ENCODE results near the gene MAPK7. TPM values are rescaled to one million over a fixed set of nuclear protein-coding genes. Genes with fewer than 3 reads are reported as not detected.

MAPK7 gene
- total and polyA plus RNA-seq, 2 experiments from 2014 or later = 26.1 to 49.0 TPM

- H3K4me2 ChIP-seq = no peak overlapping the region
- WGBS (ENCODE audit: low lambda C conversion rate, missing lambda C conversion rate) = 81% methylated on average over 6 of the region's 6 CpGs
- TF ChIP-seq EZH2phosphoT487 (IDR thresholded peaks at IDR 0.05; ENCODE audit: low read depth, severe bottlenecking, unreplicated experiment) (no peak), CTCF (IDR thresholded peaks at IDR 0.05; ENCODE audit: poor library complexity) (no peak), EZH2 (IDR thresholded peaks at IDR 0.05; ENCODE audit: borderline replicate concordance) (no peak)
Observed at GRCh38 chr17:19354748-19355147, 23.6 kb upstream of the MAPK7 start.

DNA sequence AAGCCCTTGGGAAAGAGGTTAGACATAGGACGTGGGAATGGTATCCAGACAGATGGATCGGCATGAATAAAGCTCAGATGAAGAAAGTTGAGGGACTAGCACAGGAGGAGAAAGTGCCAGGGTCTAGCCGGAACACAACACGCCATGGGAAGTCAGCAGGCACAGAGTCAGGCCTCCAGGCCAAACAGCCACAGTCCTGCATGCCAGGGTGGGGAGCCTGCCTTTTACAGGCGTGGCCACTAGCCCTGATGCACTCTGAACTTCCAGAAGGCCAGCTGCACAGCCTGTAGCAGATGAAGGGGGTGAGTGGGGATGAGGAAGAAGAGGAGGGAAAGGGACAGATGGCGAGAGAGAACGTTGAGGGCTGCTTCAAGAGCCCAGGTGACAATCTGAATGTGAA lies 20.9 kb upstream of the MAPK7 start:
- Histone ChIP-seq H3K4me1 (ENCODE audit: insufficient read depth) (peaks cover 5% of the 10 kb centered on the region), H3K9me2 (replicated peaks; ENCODE audit: insufficient read depth) (no peaks in the 10 kb centered on the region), H3K79me2 (peaks cover 7% of the 10 kb centered on the region), H3K36me3 (replicated peaks; ENCODE audit: insufficient read depth, low read depth) (no peaks in the 10 kb centered on the region), H3K4me3 (no peak overlapping the region), H2AFZ (no peak overlapping the region), H3K27me3 (no peaks in the 10 kb centered on the region), H3K27ac (no peak overlapping the region), H4K20me1 (ENCODE audit: insufficient read depth, poor library complexity, severe bottlenecking) (no peaks in the 10 kb centered on the region), H3K4me2 (no peak overlapping the region), H3K9me3 (ENCODE audit: low read depth) (no peaks in the 10 kb centered on the region)
- 96% methylated on average over 7 of the region's 7 CpGs for WGBS (ENCODE audit: low lambda C conversion rate, missing lambda C conversion rate)
- DNase-seq (ENCODE audit: low spot score) = no peak
- TF ChIP-seq EZH2phosphoT487 (IDR thresholded peaks at IDR 0.05; ENCODE audit: low read depth, severe bottlenecking, unreplicated experiment) = no peak
- TF ChIP-seq EZH2 (IDR thresholded peaks at IDR 0.05; ENCODE audit: borderline replicate concordance) = no peak
- TF ChIP-seq CTCF (IDR thresholded peaks at IDR 0.05; ENCODE audit: poor library complexity) = no peak

More at GRCh38 chr17:19354748-19355147, 23.6 kb upstream of the MAPK7 start:
- Histone ChIP-seq H3K27ac (no peak overlapping the region), H3K36me3 (replicated peaks; ENCODE audit: insufficient read depth, low read depth) (no peaks in the 10 kb centered on the region), H3K9me3 (ENCODE audit: low read depth) (no peaks in the 10 kb centered on the region), H4K20me1 (ENCODE audit: insufficient read depth, poor library complexity, severe bottlenecking) (no peaks in the 10 kb centered on the region), H2AFZ (no peak overlapping the region), H3K9me2 (replicated peaks; ENCODE audit: insufficient read depth) (no peaks in the 10 kb centered on the region), H3K4me1 (ENCODE audit: insufficient read depth) (no peaks in the 10 kb centered on the region), H3K4me3 (no peak overlapping the region), H3K27me3 (no peaks in the 10 kb centered on the region), H3K79me2 (no peaks in the 10 kb centered on the region)
- DNase-seq (ENCODE audit: low spot score) = no peak

- TF ChIP-seq EZH2phosphoT487 (IDR thresholded peaks at IDR 0.05; ENCODE audit: low read depth, severe bottlenecking, unreplicated experiment) (no peak), CTCF (IDR thresholded peaks at IDR 0.05; ENCODE audit: poor library complexity) (no peak), EZH2 (IDR thresholded peaks at IDR 0.05; ENCODE audit: borderline replicate concordance) (no peak)
- Histone ChIP-seq H4K20me1 (ENCODE audit: insufficient read depth, poor library complexity, severe bottlenecking) (no peaks in the 10 kb centered on the region), H3K27me3 (no peaks in the 10 kb centered on the region)
Observed at GRCh38 chr17:19357761-19358160, 20.5 kb upstream of the MAPK7 start.

GRCh38 chr17:19359151-19359550 lies 19.1 kb upstream of the MAPK7 start:
- no peak overlapping the region for H3K4me2 ChIP-seq
- no peaks in the 10 kb centered on the region for H3K9me3 ChIP-seq (ENCODE audit: low read depth)
- no peak overlapping the region for H3K27ac ChIP-seq
- no peak overlapping the region for H2AFZ ChIP-seq
- H3K9me2 ChIP-seq (replicated peaks; ENCODE audit: insufficient read depth) = no peaks in the 10 kb centered on the region
- no peak for DNase-seq (ENCODE audit: low spot score)
- no peak overlapping the region for H3K4me3 ChIP-seq
- peaks cover 7% of the 10 kb centered on the region for H3K79me2 ChIP-seq
- no peaks in the 10 kb centered on the region for H4K20me1 ChIP-seq (ENCODE audit: insufficient read depth, poor library complexity, severe bottlenecking)
- no peaks in the 10 kb centered on the region for H3K36me3 ChIP-seq (replicated peaks; ENCODE audit: insufficient read depth, low read depth)
- no peaks in the 10 kb centered on the region for H3K27me3 ChIP-seq
- WGBS (ENCODE audit: low lambda C conversion rate, missing lambda C conversion rate) = 91% methylated on average over 7 of the region's 7 CpGs
- H3K4me1 ChIP-seq (ENCODE audit: insufficient read depth) = peaks cover 12% of the 10 kb centered on the region
- TF ChIP-seq EZH2 (IDR thresholded peaks at IDR 0.05; ENCODE audit: borderline replicate concordance) (no peak), CTCF (IDR thresholded peaks at IDR 0.05; ENCODE audit: poor library complexity) (no peak), EZH2phosphoT487 (IDR thresholded peaks at IDR 0.05; ENCODE audit: low read depth, severe bottlenecking, unreplicated experiment) (no peak)

More at GRCh38 chr17:19357761-19358160, 20.5 kb upstream of the MAPK7 start:
- Histone ChIP-seq H3K4me1 (ENCODE audit: insufficient read depth) (peaks cover 5% of the 10 kb centered on the region), H3K9me2 (replicated peaks; ENCODE audit: insufficient read depth) (no peaks in the 10 kb centered on the region), H3K79me2 (peaks cover 7% of the 10 kb centered on the region), H3K36me3 (replicated peaks; ENCODE audit: insufficient read depth, low read depth) (no peaks in the 10 kb centered on the region), H3K4me3 (no peak overlapping the region), H3K27ac (no peak overlapping the region), H3K9me3 (ENCODE audit: low read depth) (no peaks in the 10 kb centered on the region), H2AFZ (no peak overlapping the region), H3K4me2 (no peak overlapping the region)
- 82% methylated on average over 7 of the region's 7 CpGs for WGBS (ENCODE audit: low lambda C conversion rate, missing lambda C conversion rate)
- DNase-seq (ENCODE audit: low spot score) = no peak
